GM21367 (cell line): ENCODE measurements around the gene FGF12.
"Not testable (repeated sequence)": the region's sequence is repeated elsewhere in the genome, so short reads cannot be mapped to it uniquely, and the experiment has no call there.

ENCODE experiments used
- ATAC-seq: cut with Tn5 transposase; IDR thresholded peaks from one replicate; pipeline ENCODE4 v1.9.1; 2021; ENCODE audit not compliant: unreplicated experiment

The FGF12 gene

DNA sequence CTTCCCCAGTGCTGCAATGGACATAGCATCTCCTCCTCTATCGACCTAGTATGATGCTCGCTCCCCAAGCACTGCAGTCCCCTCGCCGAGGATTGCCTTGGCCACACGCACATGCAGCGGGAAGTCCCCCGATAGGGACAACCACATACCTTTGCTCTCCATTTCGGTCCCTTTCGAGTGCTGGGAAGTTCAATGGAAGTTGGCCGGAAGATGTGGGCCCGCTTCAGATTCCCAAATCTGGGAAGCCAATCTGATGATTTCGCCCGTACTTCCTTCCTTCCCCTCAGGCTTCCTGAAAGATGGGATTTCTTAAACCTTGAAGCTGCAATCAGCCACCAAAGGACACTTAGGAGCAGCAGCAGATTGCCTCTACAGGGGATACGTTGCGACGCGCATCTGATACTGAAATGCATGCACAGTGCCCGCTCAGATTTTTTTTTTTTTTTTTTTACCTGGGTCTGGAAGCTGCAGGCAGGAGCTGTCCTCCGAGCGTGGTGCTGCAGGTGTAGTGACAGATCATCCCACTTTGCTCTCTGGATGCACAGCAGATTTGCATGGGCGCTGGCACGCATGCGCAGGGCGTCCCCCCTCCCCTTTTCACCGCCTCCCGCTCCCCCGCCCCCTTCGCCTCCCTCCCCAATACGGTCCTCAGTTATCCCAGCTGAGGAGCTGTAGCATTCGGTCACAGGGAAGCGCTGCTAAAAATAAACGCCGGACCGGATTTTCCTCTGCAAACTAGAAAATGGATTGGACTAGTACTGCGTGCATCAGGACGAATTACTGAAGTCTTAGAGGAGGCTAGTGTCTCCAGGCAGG lies at the start of gene FGF12:
Gene FGF12, minus strand, starts transcription at position 510 of the 816 bp plus-strand sequence.
- no peak for ATAC-seq

DNA sequence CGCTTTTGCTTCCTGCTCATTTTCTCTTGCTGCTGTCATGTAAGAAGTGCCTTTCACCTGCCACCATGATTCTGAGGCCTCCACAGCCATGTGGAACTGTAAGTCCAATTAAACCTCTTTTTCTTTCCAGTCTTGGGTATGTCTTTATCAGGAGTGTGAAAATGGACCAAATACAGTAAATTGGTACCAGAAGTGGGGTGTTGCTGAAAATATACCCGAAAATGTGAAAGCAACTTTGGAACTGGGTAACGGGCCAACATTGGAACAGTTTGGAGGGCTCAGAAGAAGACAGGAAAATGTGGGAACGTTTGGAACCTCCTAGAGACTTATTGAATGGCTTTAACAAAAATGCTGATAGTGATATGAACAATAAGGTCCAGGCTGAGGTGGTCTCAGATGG lies 47.0 kb upstream of the FGF12 start:
- not testable (repeated sequence) for ATAC-seq

GRCh38 chr3:192772240-192772894 lies 45.0 kb upstream of the FGF12 start:
- ATAC-seq = no peak

GRCh38 chr3:192758654-192759053 lies 31.3 kb upstream of the FGF12 start:
- ATAC-seq = no peak

- no peak for ATAC-seq
Measured at GRCh38 chr3:192751148-192751547, 23.8 kb upstream of the FGF12 start.

GRCh38 chr3:192750201-192750600 lies 22.9 kb upstream of the FGF12 start:
- ATAC-seq = no peak

DNA sequence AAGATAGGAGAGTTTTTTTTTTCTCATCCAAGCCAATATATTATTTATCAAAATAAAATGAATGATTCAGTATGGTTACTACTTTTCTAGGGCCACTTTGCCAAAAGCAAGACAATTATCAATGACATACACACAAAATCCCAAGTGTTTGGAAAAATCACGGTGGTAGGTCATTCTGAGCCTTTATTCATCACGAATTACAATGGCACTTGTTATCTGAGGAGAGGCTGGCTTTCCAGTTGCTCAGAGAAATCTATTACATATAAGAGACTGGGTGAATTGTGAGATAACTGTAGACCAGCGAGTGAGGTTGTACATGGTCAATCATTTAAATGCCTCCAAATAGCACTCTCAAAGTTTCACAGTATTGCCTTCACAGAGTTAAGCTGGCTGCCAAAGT lies 20.4 kb upstream of the FGF12 start:
- no peak for ATAC-seq

GRCh38 chr3:192747145-192747544 lies 19.8 kb upstream of the FGF12 start:
- ATAC-seq = no peak

- no peak for ATAC-seq
Measured at GRCh38 chr3:192745150-192745549, 17.8 kb upstream of the FGF12 start.

DNA sequence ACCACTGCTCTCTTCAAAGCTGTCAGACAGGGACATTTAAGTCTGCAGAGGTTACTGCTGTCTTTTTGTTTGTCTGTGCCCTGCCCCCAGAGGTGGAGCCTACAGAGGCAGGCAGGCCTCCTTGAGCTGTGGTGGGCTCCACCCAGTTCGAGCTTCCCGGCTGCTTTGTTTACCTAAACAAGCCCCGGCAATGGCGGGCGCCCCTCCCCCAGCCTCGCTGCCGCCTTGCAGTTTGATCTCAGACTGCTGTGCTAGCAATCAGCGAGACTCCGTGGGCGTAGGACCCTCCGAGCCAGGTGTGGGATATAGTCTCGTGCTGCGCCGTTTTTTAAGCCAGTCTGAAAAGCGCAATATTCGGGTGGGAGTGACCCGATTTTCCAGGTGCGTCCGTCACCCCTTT lies 17.3 kb upstream of the FGF12 start:
- ATAC-seq = not testable (repeated sequence)

GRCh38 chr3:192737506-192737905 lies 10.2 kb upstream of the FGF12 start:
- no peak for ATAC-seq

DNA sequence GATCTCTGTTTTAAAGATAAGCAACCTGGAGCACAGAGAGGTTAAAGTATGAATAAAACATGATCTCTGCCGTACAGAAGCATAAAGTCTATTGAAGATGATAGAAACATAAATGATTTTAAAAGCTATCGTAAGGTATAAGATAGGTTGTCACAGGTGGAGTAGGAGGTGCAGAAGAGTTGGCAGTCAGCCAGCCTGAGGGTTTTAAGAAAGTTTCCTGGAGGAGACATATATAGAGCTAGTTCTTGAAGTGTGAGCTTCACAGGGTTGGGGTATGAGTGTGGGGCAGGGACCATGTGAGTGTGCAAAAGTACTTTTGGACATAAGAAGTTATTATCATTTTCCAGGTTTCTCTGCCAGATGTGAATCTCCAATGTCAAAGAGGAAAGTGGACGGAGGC lies 3.9 kb upstream of the FGF12 start:
- no peak for ATAC-seq

DNA sequence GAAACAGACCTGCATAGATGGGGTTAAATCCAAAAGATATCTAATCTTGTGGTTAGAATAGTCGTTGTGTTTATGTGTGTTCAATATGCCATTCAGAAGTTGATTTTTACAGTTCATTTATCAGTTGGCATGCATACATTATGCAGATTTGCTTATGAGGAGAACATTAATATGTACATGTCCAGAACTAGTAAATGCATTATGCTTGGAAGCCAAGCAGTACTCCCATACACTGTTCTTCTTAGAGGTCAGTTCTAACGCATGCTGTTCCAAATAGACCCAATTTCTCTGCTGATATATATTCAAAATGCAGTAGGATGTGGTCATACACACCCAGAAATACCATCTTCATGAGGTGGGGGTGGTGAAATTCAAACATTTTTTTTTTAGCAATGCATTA lies 956 bp downstream of the FGF12 start:
- no peak for ATAC-seq

DNA sequence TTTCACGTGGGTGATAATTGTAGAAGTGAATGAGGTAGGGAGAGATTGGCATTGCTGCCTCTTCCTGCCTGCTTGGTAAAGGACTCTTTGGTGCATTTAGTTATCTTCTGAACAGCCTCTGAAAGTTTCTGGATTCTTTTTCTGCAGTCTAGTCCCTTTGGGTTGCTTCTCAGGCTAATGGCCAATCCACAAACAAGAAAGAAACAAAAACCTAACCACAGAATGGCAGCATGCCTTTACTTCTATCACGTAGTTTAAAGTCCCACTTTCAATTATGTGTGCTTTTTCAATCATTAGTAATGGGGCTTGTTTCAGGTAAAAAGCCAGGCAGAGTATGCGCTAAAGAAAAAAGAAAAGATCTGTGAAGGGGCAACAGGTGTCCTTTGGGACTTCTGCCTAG lies 7.4 kb downstream of the FGF12 start:
- no peak for ATAC-seq

- ATAC-seq = no peak
Measured at GRCh38 chr3:192718156-192718555, 9.2 kb downstream of the FGF12 start.

- no peak for ATAC-seq
Measured at GRCh38 chr3:192715126-192715525, 12.2 kb downstream of the FGF12 start.

DNA sequence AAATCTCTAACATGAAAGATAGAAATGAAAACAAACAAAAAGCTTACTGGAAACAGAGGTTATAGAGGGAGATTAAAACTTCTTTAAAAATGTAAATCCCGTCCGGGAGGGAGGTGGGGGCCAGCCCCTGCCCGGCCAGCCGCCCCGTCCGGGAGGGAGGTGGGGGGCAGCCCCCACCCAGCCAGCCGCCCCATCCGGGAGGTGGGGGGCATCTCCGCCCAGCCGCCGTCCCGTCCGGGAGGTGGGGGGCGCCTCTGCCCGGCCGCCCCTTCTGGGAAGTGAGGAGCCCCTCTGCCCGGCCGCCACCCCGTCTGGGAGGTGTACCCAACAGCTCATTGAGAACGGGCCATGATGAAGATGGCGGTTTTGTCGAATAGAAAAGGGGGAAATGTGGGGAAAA lies 16.2 kb downstream of the FGF12 start:
- not testable (repeated sequence) for ATAC-seq

DNA sequence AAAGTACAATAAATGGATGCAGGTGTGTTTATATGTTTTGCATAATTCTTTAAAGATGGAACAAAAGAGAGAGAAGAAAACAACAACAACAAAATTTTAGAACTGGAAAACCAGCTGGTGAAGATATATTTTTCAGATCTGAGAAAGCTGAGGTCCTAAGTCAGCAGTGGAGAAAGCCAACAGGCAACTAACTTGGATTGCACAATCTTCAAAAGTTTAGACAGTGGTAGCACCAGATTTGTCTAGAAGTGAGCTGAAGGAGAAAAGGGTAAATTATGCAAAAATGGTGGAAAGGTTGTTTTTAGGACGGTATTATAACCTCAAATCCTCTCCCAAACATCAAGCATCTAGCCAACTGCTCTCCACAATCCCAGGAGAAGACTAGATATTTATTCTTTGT lies 17.0 kb downstream of the FGF12 start:
- ATAC-seq = no peak

DNA sequence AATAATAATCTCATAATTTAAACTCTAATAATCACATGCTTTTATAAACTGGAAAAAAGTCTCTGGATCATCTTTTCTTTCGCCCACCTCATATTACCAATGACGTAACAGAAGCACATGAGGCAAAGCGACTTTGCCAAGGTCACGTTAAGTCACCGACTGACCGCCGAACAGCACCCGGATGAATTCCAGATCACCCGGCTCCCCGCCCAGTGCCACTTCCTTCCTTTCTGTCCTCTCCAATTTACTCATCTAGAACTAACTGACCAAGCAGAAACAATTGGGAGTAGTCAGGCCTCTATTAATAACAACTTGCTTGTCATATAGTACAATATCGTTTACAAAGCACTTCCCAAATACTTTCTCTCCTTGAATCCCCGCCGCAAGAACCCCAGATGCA lies 21.1 kb downstream of the FGF12 start:
- no peak for ATAC-seq

- ATAC-seq = no peak
Measured at GRCh38 chr3:192700885-192701284, 26.5 kb downstream of the FGF12 start.

GRCh38 chr3:192696943-192697587 lies 30.3 kb downstream of the FGF12 start:
- ATAC-seq = no peak
